ENCODE results near the gene SORCS2.

GRCh38 chr4:7705593-7705992, 513.3 kb downstream of the SORCS2 start:
- TF ChIP-seq BHLHE40 (IDR thresholded peaks at IDR 0.05; ENCODE audit: borderline replicate concordance) = no peak
- no peak for TF ChIP-seq SUZ12 (IDR thresholded peaks at IDR 0.05)
- no peak for TF ChIP-seq CTBP1 (IDR thresholded peaks at IDR 0.05; ENCODE audit: borderline replicate concordance)
- TF ChIP-seq TARDBP (IDR thresholded peaks at IDR 0.05) = no peak
- no peak for TF ChIP-seq FOXK2 (IDR thresholded peaks at IDR 0.05)
- TF ChIP-seq NFRKB (IDR thresholded peaks at IDR 0.05) = no peak
- TF ChIP-seq FOXA1 (IDR thresholded peaks at IDR 0.05) = no peak
- TF ChIP-seq ZNF384 (IDR thresholded peaks at IDR 0.05) = no peak
- no peak for TF ChIP-seq FOXM1 (IDR thresholded peaks at IDR 0.05; ENCODE audit: borderline replicate concordance)
- no peak for TF ChIP-seq ELF4 (IDR thresholded peaks at IDR 0.05)
